HG03196 (cell line): ENCODE results near the gene CYP24A1.

Experiments used
- ATAC-seq: cut with Tn5 transposase; IDR thresholded peaks from one replicate; pipeline ENCODE4 v1.9.1; 2021; ENCODE audit not compliant: unreplicated experiment

Gene CYP24A1

GRCh38 chr20:54158226-54158625 lies 15.6 kb downstream of the CYP24A1 start:
- ATAC-seq, result no peak

- ATAC-seq, result no peak
These were observed 16.6 kb downstream of the CYP24A1 start for GRCh38 chr20:54156981-54157835.

- ATAC-seq, result no peak
These were observed 17.3 kb downstream of the CYP24A1 start for GRCh38 chr20:54156522-54156921.

GRCh38 chr20:54155736-54156317 lies 18.0 kb downstream of the CYP24A1 start:
- no peak for ATAC-seq

- ATAC-seq, result no peak
These were observed 19.3 kb downstream of the CYP24A1 start for GRCh38 chr20:54154439-54154838.

GRCh38 chr20:54153847-54154246 lies 19.9 kb downstream of the CYP24A1 start:
- no peak for ATAC-seq

GRCh38 chr20:54153041-54153327 lies 20.8 kb downstream of the CYP24A1 start:
- no peak for ATAC-seq

- no peak for ATAC-seq
These were observed 21.4 kb downstream of the CYP24A1 start for GRCh38 chr20:54152227-54153040.

GRCh38 chr20:54151511-54152226 lies 22.1 kb downstream of the CYP24A1 start:
- no peak for ATAC-seq

GRCh38 chr20:54151075-54151439 lies 22.7 kb downstream of the CYP24A1 start:
- no peak for ATAC-seq

- no peak for ATAC-seq
These were observed 24.0 kb downstream of the CYP24A1 start for GRCh38 chr20:54149765-54150264.

- ATAC-seq, result no peak
These were observed 24.6 kb downstream of the CYP24A1 start for GRCh38 chr20:54148947-54149764.

- ATAC-seq, result no peak
These were observed 27.1 kb downstream of the CYP24A1 start for GRCh38 chr20:54146672-54147071.

GRCh38 chr20:54144847-54145414 lies 28.9 kb downstream of the CYP24A1 start:
- no peak for ATAC-seq

- ATAC-seq, result no peak
These were observed 32.7 kb downstream of the CYP24A1 start for GRCh38 chr20:54140927-54141566.

- ATAC-seq, result no peak
These were observed 33.3 kb downstream of the CYP24A1 start for GRCh38 chr20:54140486-54140885.

- ATAC-seq, result no peak
These were observed 33.7 kb downstream of the CYP24A1 start for GRCh38 chr20:54140067-54140466.

- ATAC-seq, result no peak
These were observed 34.6 kb downstream of the CYP24A1 start for GRCh38 chr20:54139188-54139587.

- no peak for ATAC-seq
These were observed 35.4 kb downstream of the CYP24A1 start for GRCh38 chr20:54138427-54138826.
